GM21576 (cell line): ENCODE data around the gene IGF2BP2.
"Not testable (repeated sequence)": the region's sequence is repeated elsewhere in the genome, so short reads cannot be mapped to it uniquely, and the experiment has no call there.

Experiments used
- ATAC-seq: cut with Tn5 transposase; IDR thresholded peaks from one replicate; pipeline ENCODE4 v1.9.1; 2021; ENCODE audit warnings: mild to moderate bottlenecking, moderate library complexity; ENCODE audit not compliant: unreplicated experiment

The IGF2BP2 gene

DNA sequence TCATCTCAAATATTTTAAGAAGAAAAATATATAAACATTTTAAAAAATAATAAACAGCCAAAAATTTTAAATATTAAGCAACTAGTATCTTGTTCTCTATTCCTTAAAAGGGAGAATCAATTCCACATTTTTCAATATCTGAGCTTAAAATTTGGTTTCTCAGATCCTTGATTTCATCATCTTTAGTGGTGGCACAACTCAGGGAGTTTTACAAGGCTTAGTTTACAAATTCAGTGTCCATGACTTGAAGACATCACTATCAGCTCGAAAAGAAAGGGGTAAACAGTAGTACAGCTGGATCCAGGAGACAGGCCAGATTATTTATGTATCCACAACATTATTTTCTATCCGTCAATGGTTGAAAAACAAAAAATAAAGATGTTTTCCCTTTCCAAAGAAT is 11.6 kb downstream of the IGF2BP2 start:
- no peak for ATAC-seq

DNA sequence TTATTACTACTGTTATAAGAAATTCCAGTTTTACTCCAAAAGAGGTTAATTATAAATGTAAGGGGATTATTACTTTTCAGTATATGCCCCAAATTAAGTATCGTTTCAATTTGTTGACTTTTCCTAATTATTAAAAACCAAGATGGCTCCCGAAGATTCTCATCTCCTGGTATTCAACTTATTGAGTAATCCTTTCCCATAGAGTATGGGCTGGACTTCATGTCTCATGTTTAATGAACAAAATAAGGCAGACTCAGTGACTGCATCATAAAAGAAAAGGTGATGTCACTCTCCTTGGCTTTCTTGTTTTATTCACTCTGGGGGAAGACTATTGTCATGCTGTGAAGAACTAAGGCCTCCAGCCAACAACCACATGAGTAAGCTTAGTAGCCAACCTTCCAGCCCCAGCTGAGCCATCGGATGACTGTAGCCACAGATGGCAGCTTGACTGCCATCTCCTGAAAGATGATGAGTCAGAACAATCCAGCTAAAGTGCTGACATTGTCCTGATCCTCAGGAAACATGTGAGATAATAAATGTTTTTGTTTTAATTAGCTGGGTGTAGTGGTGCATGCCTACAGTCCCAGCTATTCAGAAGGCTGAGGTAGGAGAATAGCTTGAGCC is 17.3 kb downstream of the IGF2BP2 start:
- ATAC-seq = no peak

- ATAC-seq = not testable (repeated sequence)
Observed at GRCh38 chr3:185798831-185799110, 26.1 kb downstream of the IGF2BP2 start.

DNA sequence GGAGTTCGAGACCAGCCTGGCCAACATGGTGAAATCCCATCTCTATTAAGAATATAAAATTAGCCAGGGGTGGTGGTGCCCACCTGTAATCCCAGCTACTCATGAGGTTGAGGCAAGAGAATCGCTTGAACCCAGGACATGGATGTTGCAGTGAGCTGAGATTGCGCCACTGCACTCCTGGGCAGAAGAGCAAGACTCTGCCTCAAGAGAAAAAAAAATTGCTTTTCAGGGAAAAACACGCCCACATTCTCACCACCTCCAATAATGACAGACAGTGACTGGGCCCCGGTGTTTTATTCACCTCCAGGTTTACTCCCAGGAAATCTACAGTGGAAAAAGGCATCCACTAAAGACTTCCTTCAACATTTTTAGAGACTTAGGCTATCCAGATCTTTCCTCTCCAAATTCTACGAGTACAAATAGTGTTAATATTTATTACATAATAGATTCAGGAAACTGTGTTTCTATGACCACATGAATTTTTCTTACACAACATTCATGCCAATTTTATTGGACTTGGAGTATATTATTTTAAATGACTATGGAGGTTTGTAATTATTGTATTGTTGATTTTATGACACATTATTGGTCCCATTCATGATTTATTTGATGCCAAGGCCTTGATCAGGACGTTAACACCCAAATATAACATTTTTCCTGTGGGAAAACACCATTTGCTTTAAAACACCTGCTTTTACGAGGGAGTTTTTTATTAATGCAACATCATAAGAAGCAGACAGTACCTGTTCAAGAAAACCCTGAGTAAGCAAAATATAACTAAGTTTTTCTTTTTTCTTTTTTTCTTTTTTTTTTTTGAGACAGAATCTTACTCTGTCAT is 26.6 kb downstream of the IGF2BP2 start:
- no peak for ATAC-seq

- ATAC-seq = no peak
Observed at GRCh38 chr3:185797108-185797881, 27.5 kb downstream of the IGF2BP2 start.

DNA sequence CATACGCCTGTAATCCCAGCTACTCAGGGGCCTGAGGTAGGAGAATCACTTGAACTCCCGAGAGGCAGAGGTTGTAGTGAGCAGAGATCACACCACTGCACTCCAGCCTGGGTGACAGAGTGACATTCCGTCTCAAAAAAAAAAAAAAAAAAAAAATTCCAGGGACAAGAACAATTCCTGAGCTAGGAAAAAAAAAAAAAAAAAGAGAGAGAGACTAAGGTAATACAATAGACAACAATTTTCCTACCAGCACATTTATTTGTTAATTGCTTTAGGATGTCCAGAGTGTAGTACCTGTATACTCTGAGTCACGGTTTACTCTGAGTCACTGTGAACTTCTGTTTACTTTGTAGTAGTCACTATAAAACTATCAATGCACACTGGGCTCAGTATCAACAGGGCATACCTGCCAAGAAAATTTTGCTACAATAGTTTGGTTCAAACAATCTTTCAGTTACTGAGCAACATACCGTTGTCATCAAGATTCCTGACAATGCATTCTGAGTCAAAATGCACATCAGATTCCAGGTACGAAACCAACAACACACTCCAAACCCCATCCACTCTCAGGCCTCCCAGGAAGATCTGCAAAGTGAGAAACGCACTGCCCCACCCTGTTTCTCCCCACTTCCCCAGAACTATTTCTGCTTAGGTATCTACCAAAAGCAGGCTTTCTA is 28.3 kb downstream of the IGF2BP2 start:
- ATAC-seq = no peak

GRCh38 chr3:185793381-185793780 is 31.5 kb downstream of the IGF2BP2 start:
- no peak for ATAC-seq

DNA sequence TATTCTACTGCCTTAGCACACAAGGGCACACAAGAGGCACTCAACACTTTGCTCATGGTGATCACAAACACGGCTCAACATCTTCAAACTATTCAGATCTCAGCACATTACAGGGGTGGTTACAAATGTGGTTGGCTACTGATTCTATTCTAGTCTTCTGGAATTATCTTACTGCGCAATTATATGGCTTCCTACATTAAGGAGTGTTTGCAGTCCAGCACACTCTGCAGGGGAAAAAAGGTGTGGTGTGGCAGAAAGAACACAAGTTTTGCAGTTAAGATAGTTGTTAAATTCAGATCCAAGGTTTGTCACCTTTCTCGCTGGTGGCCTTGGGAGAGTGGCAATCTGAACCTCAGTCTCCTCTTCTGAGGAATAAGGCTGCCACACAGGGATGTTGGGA is 31.9 kb downstream of the IGF2BP2 start:
- no peak for ATAC-seq

DNA sequence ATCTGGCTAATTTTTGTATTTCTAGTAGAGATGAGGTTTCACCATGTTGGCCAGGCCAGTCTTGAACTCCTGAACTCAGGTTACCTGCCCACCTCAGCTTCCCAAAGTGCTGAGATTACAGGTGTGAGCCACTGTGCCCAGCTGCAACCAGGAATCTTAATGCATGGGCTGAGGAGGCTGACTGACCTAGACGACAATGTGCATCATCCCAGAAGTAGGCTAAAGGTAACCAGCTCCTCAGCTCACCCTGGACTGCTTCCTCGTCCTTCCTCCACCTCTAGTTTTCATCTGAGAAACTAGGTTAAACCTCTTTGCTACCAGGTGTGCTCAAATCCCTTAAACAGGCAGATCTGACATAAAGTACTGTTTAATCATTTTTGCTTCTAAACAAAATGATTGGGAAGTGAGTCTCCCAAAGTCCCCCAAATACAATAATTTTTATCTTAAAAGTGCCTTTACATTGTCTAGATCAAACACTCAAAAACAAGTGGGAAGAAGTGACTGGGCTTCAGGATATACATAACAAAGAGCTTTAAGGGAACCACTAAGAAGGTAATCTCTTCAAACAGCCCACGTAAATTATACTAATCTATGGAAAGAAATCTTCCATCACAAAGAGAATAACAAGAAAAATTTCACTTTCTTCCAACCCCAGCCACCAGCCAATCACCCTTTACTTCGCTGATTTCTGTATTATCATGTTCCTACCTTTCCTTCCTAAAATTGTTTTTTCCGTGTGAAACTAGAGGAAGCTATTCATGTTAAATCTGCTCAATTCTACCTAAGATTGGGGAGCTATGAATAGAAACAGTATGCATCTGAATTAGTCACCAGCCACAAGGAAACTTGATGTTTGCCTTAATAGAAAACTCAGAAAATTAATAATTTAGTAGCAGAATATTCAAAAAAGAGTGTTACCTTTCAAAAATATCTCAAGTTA is 34.7 kb downstream of the IGF2BP2 start:
- no peak for ATAC-seq

- no peak for ATAC-seq
Observed at GRCh38 chr3:185789134-185789533, 35.7 kb downstream of the IGF2BP2 start.

GRCh38 chr3:185788292-185788691 is 36.5 kb downstream of the IGF2BP2 start:
- no peak for ATAC-seq

DNA sequence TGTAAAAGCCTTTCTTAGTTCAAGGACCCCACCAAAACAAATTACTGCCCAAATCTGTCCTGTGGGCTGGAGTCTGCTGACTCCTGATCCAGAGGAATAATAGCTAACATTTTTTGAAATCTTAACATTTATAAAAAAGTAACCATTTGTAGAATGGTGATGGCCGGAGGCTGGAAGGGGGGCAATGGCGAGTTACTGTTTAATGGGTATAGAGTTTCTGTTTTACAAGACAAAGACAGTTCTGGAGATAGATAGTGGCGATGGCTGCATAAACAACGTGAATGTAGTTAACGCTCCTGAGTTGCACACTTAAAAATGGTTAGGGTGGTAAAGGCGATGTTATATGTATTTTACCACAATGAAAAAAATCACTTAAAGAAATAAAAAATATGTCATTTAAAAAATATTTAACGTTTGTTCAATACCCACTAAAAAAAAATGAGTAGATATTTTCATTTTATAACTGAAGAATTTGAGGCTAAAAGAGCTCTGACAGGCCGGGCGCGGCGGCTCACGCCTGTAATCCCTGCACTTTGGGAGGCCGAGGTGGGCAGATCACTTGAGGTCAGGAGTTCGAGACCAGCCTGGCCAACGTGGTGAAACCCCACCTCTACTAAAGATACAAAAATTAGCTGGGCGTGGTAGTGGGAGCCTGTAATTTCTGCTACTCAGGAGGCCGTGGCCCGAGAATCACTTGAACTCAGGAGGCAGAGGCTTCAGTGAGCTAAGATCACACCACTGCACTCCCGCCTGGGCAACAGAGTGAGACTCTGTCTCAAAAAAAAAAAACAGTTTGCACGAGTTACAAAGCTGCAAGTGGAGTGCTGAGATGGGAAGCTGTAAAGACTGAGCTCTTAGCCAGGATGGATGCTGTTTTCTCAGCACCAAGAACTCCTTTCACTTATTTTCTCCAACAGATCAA is 37.6 kb downstream of the IGF2BP2 start:
- ATAC-seq = no peak

GRCh38 chr3:185786258-185786657 is 38.6 kb downstream of the IGF2BP2 start:
- not testable (repeated sequence) for ATAC-seq

- ATAC-seq = no peak
Observed at GRCh38 chr3:185784317-185784716, 40.5 kb downstream of the IGF2BP2 start.

DNA sequence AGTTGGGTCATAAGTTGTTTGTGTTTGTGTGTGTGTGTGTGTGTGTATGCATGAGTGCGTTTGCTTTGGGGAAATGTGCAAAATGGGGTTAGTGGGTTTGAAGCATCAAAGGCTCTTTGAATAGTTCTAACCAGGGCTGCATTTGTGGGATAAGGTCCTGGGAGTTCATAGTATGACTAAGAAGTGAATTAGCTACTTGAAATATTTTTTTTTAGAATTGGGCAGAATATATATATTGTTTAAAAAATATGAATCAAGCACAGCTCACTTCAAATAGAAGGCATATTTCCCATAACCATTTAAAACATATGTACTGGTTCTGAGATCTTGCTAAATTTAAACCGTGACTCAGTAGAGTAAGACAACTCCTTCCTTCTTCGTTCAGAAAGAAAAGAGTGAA is 43.1 kb downstream of the IGF2BP2 start:
- ATAC-seq = no peak

- ATAC-seq = no peak
Observed at GRCh38 chr3:185779461-185779860, 45.4 kb downstream of the IGF2BP2 start.

GRCh38 chr3:185778821-185779220 is 46.0 kb downstream of the IGF2BP2 start:
- no peak for ATAC-seq

GRCh38 chr3:185778094-185778493 is 46.7 kb downstream of the IGF2BP2 start:
- no peak for ATAC-seq

GRCh38 chr3:185770109-185770508 is 54.7 kb downstream of the IGF2BP2 start:
- ATAC-seq = no peak
